ENCODE results near the gene FXR2. TPM values are rescaled to one million over a fixed set of nuclear protein-coding genes. Genes with fewer than 3 reads are reported as not detected.

The FXR2 gene
- total RNA-seq, 2 experiments from 2014 or later: 32.1 to 32.4 TPM

GRCh38 chr17:7553356-7553755 lies 61.3 kb downstream of the FXR2 start:
- Histone ChIP-seq H3K9me2 (ENCODE audit: insufficient read depth, low read length) (no peaks in the 10 kb centered on the region), H3K27ac (ENCODE audit: low read depth, low read length, poor library complexity, severe bottlenecking) (no peak overlapping the region), H2AFZ (ENCODE audit: low read length) (peak overlapping the region; percentile 42; the same call in 1 of the 2 replicates), H3K4me1 (ENCODE audit: insufficient read depth, low read length, poor library complexity, severe bottlenecking) (peaks cover 22% of the 10 kb centered on the region), H4K20me1 (ENCODE audit: insufficient read depth, low read length) (no peaks in the 10 kb centered on the region), H3K36me3 (ENCODE audit: insufficient read depth, low read length) (no peaks in the 10 kb centered on the region), H3K9me3 (ENCODE audit: low read length) (no peaks in the 10 kb centered on the region), H3K4me2 (ENCODE audit: low read length) (peak overlapping the region; percentile 18), H3K4me3 (ENCODE audit: low read depth, low read length, poor library complexity, severe bottlenecking) (no peak overlapping the region), H3K79me2 (ENCODE audit: insufficient read depth, low read depth, low read length) (no peaks in the 10 kb centered on the region)
- no peak for DNase-seq (ENCODE audit: low spot score)
- intact Hi-C loops (cut with micrococcal nuclease; ENCODE audit: unreplicated experiment): no loop called here
- TF ChIP-seq EZH2phosphoT487 (IDR thresholded peaks at IDR 0.05; ENCODE audit: borderline replicate concordance, low read depth, low read length) (no peak), CTCF (conservative IDR thresholded peaks at IDR 0.05; ENCODE audit: low read length) (no peak)
- CTCF ChIA-PET (ENCODE audit: unreplicated experiment): interaction anchor here (0.7 to 0.8 kb wide), 2 partner anchors 31 to 56 kb away, joined by 4 read pairs; no protein-coding TSS in a partner anchor
- POLR2A ChIA-PET: interaction anchor here (0.7 to 1.0 kb wide), 2 partner anchors 34 to 67 kb away, joined by 3 read pairs; no protein-coding TSS in a partner anchor
- no TSS peak for BruUV-seq (replicated peaks)

- no peak for TF ChIP-seq CTCF (conservative IDR thresholded peaks at IDR 0.05; ENCODE audit: low read length)
- no peak for TF ChIP-seq EZH2phosphoT487 (IDR thresholded peaks at IDR 0.05; ENCODE audit: borderline replicate concordance, low read depth, low read length)
- Histone ChIP-seq H3K79me2 (ENCODE audit: insufficient read depth, low read depth, low read length) (no peaks in the 10 kb centered on the region), H3K4me2 (ENCODE audit: low read length) (peak overlapping the region; percentile 18; the same call in 1 of the 2 replicates), H3K4me3 (ENCODE audit: low read depth, low read length, poor library complexity, severe bottlenecking) (no peak overlapping the region), H3K36me3 (ENCODE audit: insufficient read depth, low read length) (no peaks in the 10 kb centered on the region), H2AFZ (ENCODE audit: low read length) (peak overlapping the region; percentile 17; the same call in 1 of the 2 replicates), H3K9me2 (ENCODE audit: insufficient read depth, low read length) (no peaks in the 10 kb centered on the region), H3K27ac (ENCODE audit: low read depth, low read length, poor library complexity, severe bottlenecking) (peak overlapping the region; percentile 21), H4K20me1 (ENCODE audit: insufficient read depth, low read length) (no peaks in the 10 kb centered on the region), H3K9me3 (ENCODE audit: low read length) (no peaks in the 10 kb centered on the region), H3K4me1 (ENCODE audit: insufficient read depth, low read length, poor library complexity, severe bottlenecking) (peaks cover 14% of the 10 kb centered on the region)
- intact Hi-C loops (cut with micrococcal nuclease; ENCODE audit: unreplicated experiment): no loop called here
- BruUV-seq (replicated peaks): no TSS peak
- ChIA-PET CTCF (ENCODE audit: unreplicated experiment) (interaction anchor here (0.7 kb wide), 1 partner anchor 31 kb away, joined by 4 read pairs; no protein-coding TSS in a partner anchor), POLR2A (interaction anchor here (0.7 to 0.8 kb wide), 2 partner anchors 68 to 129 kb away, joined by 3 to 6 read pairs; no protein-coding TSS in a partner anchor)
- DNase-seq (ENCODE audit: low spot score): peak; percentile 64
These were observed 62.1 kb downstream of the FXR2 start for GRCh38 chr17:7552621-7553051.

GRCh38 chr17:7551396-7551795 lies 63.3 kb downstream of the FXR2 start:
- no peak overlapping the region for H3K27ac ChIP-seq (ENCODE audit: low read depth, low read length, poor library complexity, severe bottlenecking)
- H2AFZ ChIP-seq (ENCODE audit: low read length): no peak overlapping the region
- DNase-seq (ENCODE audit: low spot score): no peak
- H3K4me3 ChIP-seq (ENCODE audit: low read depth, low read length, poor library complexity, severe bottlenecking): no peak overlapping the region
- H3K9me3 ChIP-seq (ENCODE audit: low read length): no peaks in the 10 kb centered on the region
- ChIA-PET POLR2A (interaction anchor here (0.6 kb wide), 1 partner anchor 133 kb away, joined by 3 read pairs; no protein-coding TSS in a partner anchor), CTCF (ENCODE audit: unreplicated experiment) (no interaction called here)
- TF ChIP-seq CTCF (conservative IDR thresholded peaks at IDR 0.05; ENCODE audit: low read length) (no peak), EZH2phosphoT487 (IDR thresholded peaks at IDR 0.05; ENCODE audit: borderline replicate concordance, low read depth, low read length) (no peak)
- H3K4me2 ChIP-seq (ENCODE audit: low read length): no peak overlapping the region
- intact Hi-C loops (cut with micrococcal nuclease; ENCODE audit: unreplicated experiment): no loop called here
- no peaks in the 10 kb centered on the region for H3K9me2 ChIP-seq (ENCODE audit: insufficient read depth, low read length)
- H3K36me3 ChIP-seq (ENCODE audit: insufficient read depth, low read length): no peaks in the 10 kb centered on the region
- BruUV-seq (replicated peaks): no TSS peak
- no peaks in the 10 kb centered on the region for H3K79me2 ChIP-seq (ENCODE audit: insufficient read depth, low read depth, low read length)
- no peaks in the 10 kb centered on the region for H4K20me1 ChIP-seq (ENCODE audit: insufficient read depth, low read length)
- H3K4me1 ChIP-seq (ENCODE audit: insufficient read depth, low read length, poor library complexity, severe bottlenecking): peaks cover 14% of the 10 kb centered on the region
